Body of pancreas (tissue), 4 donors: ENCODE results near the gene KCND3.

Experiments used
- CTCF ChIP-seq, 7 experiments: fragments of 450-650 bp in 4 of 7; fragments of 200-600 bp in 3 of 7; sonication (generic) in 3 of 7; IDR thresholded peaks; one replicate each; pipeline ENCODE4 v1.5.1; 2016 to 2019; ENCODE audit warnings: antibody characterized with exemption in 7 of 7
- POLR2A ChIP-seq, 3 donors: fragments of 450-650 bp; IDR thresholded peaks; one replicate each; pipeline ENCODE4 v1.6.1; 2016; ENCODE audit warnings: antibody characterized with exemption in 3 of 3, mild to moderate bottlenecking in 2 of 3

- no peak for TF ChIP-seq CTCF (IDR thresholded peaks at IDR 0.05)
- no peak for TF ChIP-seq POLR2A (IDR thresholded peaks at IDR 0.05)
Measured at GRCh38 chr1:111792249-111792648, 197.2 kb downstream of the KCND3 start.
